Lung (tissue), 12 donors: Measurements from ENCODE around the gene CPSF3. TPM values are rescaled to one million over a fixed set of nuclear protein-coding genes. Genes with fewer than 3 reads are reported as not detected.

ENCODE experiments used
- ATAC-seq: fragments of 200-7000 bp; cut with Tn5 transposase; one replicate; pipeline ENCODE4 v1.9.1; 2020; ENCODE audit warnings: moderate number of reproducible peaks; ENCODE audit not compliant: insufficient read depth, low FRiP score
- DNase-seq, 3 donors: peaks; one replicate each; pipeline ENCODE4 v3.0.0-alpha.2; 2013 to 2017
- H3K27ac ChIP-seq, 2 donors: one replicate each; pipeline ENCODE4 v1.5.1; 2013; ENCODE audit warnings: mild to moderate bottlenecking in 2 of 2, moderate library complexity in 2 of 2, control low read depth in 1 of 2, inconsistent platforms in 1 of 2, low read depth in 1 of 2, low read length in 1 of 2
- H3K27me3 ChIP-seq, 3 donors: one replicate each; pipeline ENCODE4 v1.5.1; 2013; ENCODE audit warnings: low read length in 2 of 3; ENCODE audit not compliant: control insufficient read depth in 3 of 3, insufficient read depth in 3 of 3
- H3K36me3 ChIP-seq, 4 donors: one replicate each; pipeline ENCODE4 v1.5.1; 2013; ENCODE audit warnings: low read length in 4 of 4, mild to moderate bottlenecking in 1 of 4, moderate library complexity in 1 of 4; ENCODE audit not compliant: control insufficient read depth in 4 of 4, insufficient read depth in 4 of 4
- H3K4me1 ChIP-seq, 5 donors: one replicate each; pipeline ENCODE4 v1.5.1; 2013; ENCODE audit warnings: low read length in 5 of 5, mild to moderate bottlenecking in 2 of 5, moderate library complexity in 1 of 5; ENCODE audit not compliant: control insufficient read depth in 5 of 5, insufficient read depth in 5 of 5
- H3K4me3 ChIP-seq: one replicate; pipeline ENCODE4 v1.5.1; 2013; ENCODE audit warnings: mild to moderate bottlenecking, control low read depth, moderate library complexity
- H3K9ac ChIP-seq, 2 donors: one replicate each; pipeline ENCODE4 v1.5.1; 2013; ENCODE audit warnings: low read length in 2 of 2, control low read depth in 1 of 2; ENCODE audit not compliant: insufficient read depth in 1 of 2
- H3K9me3 ChIP-seq, 4 donors: one replicate each; pipeline ENCODE4 v1.5.1; 2013; ENCODE audit warnings: low read length in 3 of 4, mild to moderate bottlenecking in 1 of 4, moderate library complexity in 1 of 4; ENCODE audit not compliant: control insufficient read depth in 4 of 4, insufficient read depth in 3 of 4
- CTCF ChIP-seq: IDR thresholded peaks from 2 replicates; pipeline ENCODE4 v1.5.1; 2012; ENCODE audit warnings: mild to moderate bottlenecking; ENCODE audit errors: control extremely low read depth, extremely low read depth
- WGBS, 2 donors: extraction: QIAGEN DNeasy Blood & Tissue Kit; methylation state at CpG; one replicate each; pipeline ENCODE4 v1.1.7; 2013; 5-methylcytosine and 5-hydroxymethylcytosine counted together
- polyA plus RNA-seq, 2 donors: library from polyadenylated mRNA; stranded (reverse); fragments of 200-250 nt; gene quantifications; one replicate each; pipeline ENCODE4 v1.2.1, GENCODE V29; 2013
- total RNA-seq, 2 donors: library from RNA; depleted of rRNA in 1 of 2; stranded (reverse); fragments of >200 nt in 1 of 2; gene quantifications; one replicate each; pipeline ENCODE4 v1.2.1, GENCODE V29; 2014 to 2021
- donor health status: control.
- donor health status: control.
- donor health status: Bipolar disorder and iron deficiency.
- donor health status: healthy.
- donor health status: DM: yes; HTN: yes; CAD: no.

CPSF3 gene
- total and polyA plus RNA-seq, 4 donors: 15.6 to 25.9 (median 20.8) TPM

DNA sequence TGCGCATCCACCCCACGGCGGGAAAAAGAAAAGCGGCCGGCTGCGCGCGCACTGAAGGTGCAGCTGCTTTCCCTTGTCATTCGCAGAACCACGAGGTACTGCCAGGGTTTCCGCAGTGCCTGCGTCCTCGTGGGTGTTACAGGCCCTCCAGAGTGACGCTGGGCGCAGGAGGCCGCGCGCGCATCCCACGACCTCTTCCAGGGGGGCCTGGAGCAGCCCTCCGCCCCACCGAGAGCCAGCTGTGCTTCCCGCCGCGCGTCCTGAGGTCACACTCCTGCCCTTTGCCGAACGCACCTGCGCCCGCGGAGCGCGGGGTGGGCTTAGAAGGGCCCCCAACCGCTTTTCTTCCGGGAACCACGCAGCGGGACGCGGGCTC is 50.5 kb downstream of the CPSF3 start:
- Histone ChIP-seq H3K27ac (peak overlapping the region; percentile 94 to 98), H3K4me3 (peak overlapping the region; percentile 90), H3K36me3 (peaks cover 2 to 14% (median 8%) of the 10 kb centered on the region in 4 donors), H3K27me3 (no peaks in the 10 kb centered on the region), H3K9me3 (no peaks in the 10 kb centered on the region), H3K9ac (peak overlapping the region in 1 of 2 donors; percentile 63), H3K4me1 (peaks cover 0 to 16% (median 10%) of the 10 kb centered on the region in 5 donors)
- peak; percentile 47 for ATAC-seq
- DNase-seq: peak in 2 of 3 donors; percentile 17 to 45
- 5 to 11% methylated on average over 38 to 39 of the region's 39 CpGs for WGBS, 2 donors
- no peak for TF ChIP-seq CTCF

- Histone ChIP-seq H3K27me3 (no peaks in the 10 kb centered on the region), H3K9me3 (no peaks in the 10 kb centered on the region), H3K4me3 (peak within 1 kb of the TSS; percentile 90), H3K27ac (peak within 1 kb of the TSS; percentile 94 to 98), H3K4me1 (peaks cover 0 to 16% (median 10%) of the 10 kb centered on the region in 5 donors), H3K36me3 (peaks cover 2 to 15% (median 6%) of the 10 kb centered on the region in 4 donors), H3K9ac (peak within 1 kb of the TSS; percentile 63 to 93)
- ATAC-seq: peak; percentile 89
- DNase-seq: peak; percentile 45 to 56 (median 51)
- 0 to 1% methylated on average over 40 to 91 of the region's 91 CpGs for WGBS, 2 donors
- TF ChIP-seq CTCF: no peak
These were observed 51.1 kb downstream of the CPSF3 start, which contains the start of gene IAH1 for GRCh38 chr2:9474361-9475057. IAH1 (plus strand) TSS chr2:9474551; CDS start chr2:9474567, 16 bp downstream.

DNA sequence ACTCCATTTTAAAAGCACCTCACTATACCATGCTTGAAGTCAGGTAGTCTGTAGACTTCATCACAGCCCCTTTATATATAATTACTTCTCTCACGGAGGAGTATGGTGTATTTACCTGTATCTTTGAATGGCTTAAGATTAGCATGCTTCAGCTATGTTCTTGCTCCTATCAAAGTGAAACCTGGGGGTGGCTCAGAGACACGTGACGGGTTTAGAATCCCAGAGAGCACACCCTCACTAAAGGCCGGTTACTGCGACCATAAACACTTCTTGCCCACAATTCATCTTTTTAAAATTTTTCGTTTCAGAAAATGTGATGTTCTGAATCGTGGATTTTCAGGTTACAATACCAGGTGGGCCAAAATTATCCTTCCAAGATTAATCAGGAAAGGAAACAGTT is 54.5 kb downstream of the CPSF3 start:
- Histone ChIP-seq H3K27ac (no peak overlapping the region), H3K36me3 (peaks cover 9 to 24% (median 19%) of the 10 kb centered on the region in 4 donors), H3K27me3 (no peaks in the 10 kb centered on the region), H3K4me1 (peaks cover 0 to 17% (median 10%) of the 10 kb centered on the region in 5 donors), H3K9me3 (no peaks in the 10 kb centered on the region), H3K9ac (no peak overlapping the region), H3K4me3 (no peak overlapping the region)
- no peak for TF ChIP-seq CTCF
- DNase-seq: no peak
- WGBS, 2 donors: 85 to 93% methylated on average over 7 of the region's 7 CpGs
- no peak for ATAC-seq
